ENCODE data around the gene PERP.

DNA sequence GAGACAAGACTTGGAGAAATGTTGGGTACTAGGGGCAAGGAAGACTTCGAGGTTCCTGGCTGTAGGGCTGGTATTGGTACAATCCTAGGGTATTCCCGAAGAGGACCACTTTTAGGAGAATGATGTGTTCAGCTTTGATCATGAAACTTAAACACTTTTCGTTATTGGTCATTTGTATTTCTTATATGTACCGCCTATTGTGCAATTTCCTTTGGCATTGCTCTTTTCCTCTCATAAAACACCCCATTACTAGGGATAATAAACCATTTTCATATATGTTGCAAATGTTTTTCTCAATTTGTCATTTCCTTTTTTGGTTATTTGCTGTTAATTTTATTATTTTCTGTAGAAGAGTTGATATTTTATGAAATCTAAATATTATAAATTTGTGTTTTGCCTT is 35.6 kb upstream of the PERP start:
- TF ChIP-seq CTCF (IDR thresholded peaks at IDR 0.05) (no peak), EZH2 (IDR thresholded peaks at IDR 0.05; ENCODE audit: borderline replicate concordance, insufficient read depth, low read depth, low read length, poor library complexity, severe bottlenecking) (no peak)
